Immature natural killer cell (primary cell): ENCODE data around the gene TMEM233. TPM values are rescaled to one million over a fixed set of nuclear protein-coding genes. Genes with fewer than 3 reads are reported as not detected.

Experiments
- DNase-seq, 3 donors: peaks; one replicate each; pipeline ENCODE4 v3.0.0; 2022; ENCODE audit warnings: mixed read lengths in 1 of 3
- H3K27ac Mint-ChIP-seq, 6 donors: one replicate each; pipeline ENCODE4 v1.8.0; 2020; ENCODE audit warnings: mixed read lengths in 6 of 6, mild to moderate bottlenecking in 5 of 6, inconsistent platforms in 4 of 6, moderate library complexity in 3 of 6
- H3K27me3 Mint-ChIP-seq, 3 donors: one replicate each; pipeline ENCODE4 v1.8.0; 2020 to 2021; ENCODE audit warnings: low read depth in 3 of 3, mild to moderate bottlenecking in 3 of 3, mixed read lengths in 3 of 3, moderate library complexity in 3 of 3, inconsistent platforms in 1 of 3
- H3K36me3 Mint-ChIP-seq, 3 donors: one replicate each; pipeline ENCODE4 v1.8.0; 2020; ENCODE audit warnings: mixed read lengths in 3 of 3, inconsistent platforms in 2 of 3, mild to moderate bottlenecking in 2 of 3
- H3K4me1 Mint-ChIP-seq, 2 donors: one replicate each; pipeline ENCODE4 v1.8.0; 2020; ENCODE audit warnings: inconsistent platforms in 2 of 2, mild to moderate bottlenecking in 2 of 2, mixed read lengths in 2 of 2, moderate library complexity in 1 of 2
- H3K4me3 Mint-ChIP-seq, 5 donors: one replicate each; pipeline ENCODE4 v1.8.0; 2020; ENCODE audit warnings: mild to moderate bottlenecking in 5 of 5, mixed read lengths in 5 of 5, inconsistent platforms in 3 of 5, moderate library complexity in 3 of 5
- H3K9me3 Mint-ChIP-seq, 6 donors: one replicate each; pipeline ENCODE4 v1.8.0; 2020; ENCODE audit warnings: mild to moderate bottlenecking in 6 of 6, mixed read lengths in 6 of 6, inconsistent platforms in 4 of 6, moderate library complexity in 3 of 6
- polyA plus RNA-seq, 3 donors: library from polyadenylated mRNA; unstranded; fragments of 300-500 nt; fragmentation: Illumina TruSeq; gene quantifications; one replicate each; pipeline ENCODE4 v1.2.3, GENCODE V29; 2021

The TMEM233 gene
- polyA plus RNA-seq, 3 donors from 2014 or later, result not detected

- no peak overlapping the region for H3K4me3 Mint-ChIP-seq
- H3K27ac Mint-ChIP-seq, result no peak overlapping the region
- peaks cover 2 to 16% (median 7%) of the 10 kb centered on the region in 3 donors for H3K27me3 Mint-ChIP-seq
- DNase-seq, result no peak
- H3K4me1 Mint-ChIP-seq, result no peaks in the 10 kb centered on the region
- no peaks in the 10 kb centered on the region for H3K36me3 Mint-ChIP-seq
- no peaks in the 10 kb centered on the region for H3K9me3 Mint-ChIP-seq
Observed at GRCh38 chr12:119620490-119620889, 26.9 kb downstream of the TMEM233 start.

GRCh38 chr12:119621878-119622277 is 28.3 kb downstream of the TMEM233 start:
- Mint-ChIP-seq H3K4me3 (no peak overlapping the region), H3K27me3 (peaks cover 7 to 12% (median 8%) of the 10 kb centered on the region in 3 donors), H3K27ac (no peak overlapping the region), H3K36me3 (no peaks in the 10 kb centered on the region), H3K9me3 (peaks cover 0 to 1% (median 0%) of the 10 kb centered on the region in 6 donors), H3K4me1 (no peaks in the 10 kb centered on the region)
- no peak for DNase-seq

GRCh38 chr12:119624966-119625365 is 31.4 kb downstream of the TMEM233 start:
- H3K27ac Mint-ChIP-seq, result no peak overlapping the region
- no peaks in the 10 kb centered on the region for H3K4me1 Mint-ChIP-seq
- H3K27me3 Mint-ChIP-seq, result peaks cover 9 to 13% (median 10%) of the 10 kb centered on the region in 3 donors
- H3K4me3 Mint-ChIP-seq, result no peak overlapping the region
- no peaks in the 10 kb centered on the region for H3K36me3 Mint-ChIP-seq
- no peak for DNase-seq
- peaks cover 0 to 3% (median 0%) of the 10 kb centered on the region in 6 donors for H3K9me3 Mint-ChIP-seq

- Mint-ChIP-seq H3K4me1 (no peaks in the 10 kb centered on the region), H3K36me3 (no peaks in the 10 kb centered on the region), H3K27me3 (peaks cover 9 to 11% (median 10%) of the 10 kb centered on the region in 3 donors), H3K4me3 (no peak overlapping the region), H3K9me3 (peaks cover 0 to 6% (median 0%) of the 10 kb centered on the region in 6 donors), H3K27ac (no peak overlapping the region)
- no peak for DNase-seq
Observed at GRCh38 chr12:119627019-119627643, 33.6 kb downstream of the TMEM233 start.

DNA sequence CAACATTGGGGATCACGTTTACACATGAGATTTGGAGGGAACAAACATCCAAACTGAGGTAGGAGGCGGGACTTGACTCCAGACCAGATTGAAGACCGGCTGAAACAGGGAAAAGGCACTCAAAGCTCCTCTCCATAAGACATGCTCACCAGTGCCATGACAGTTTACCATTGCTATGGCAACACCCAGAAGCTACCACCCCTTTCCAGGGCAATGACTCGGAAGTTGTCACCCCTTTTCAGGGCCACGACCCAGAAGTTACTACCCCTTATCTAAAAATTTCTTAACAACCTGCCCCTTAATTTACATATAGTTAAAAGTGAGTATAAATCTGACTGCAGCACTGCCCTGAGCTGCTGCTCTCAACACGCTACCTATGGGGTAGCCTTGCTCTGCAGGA is 34.1 kb downstream of the TMEM233 start:
- no peak overlapping the region for H3K27ac Mint-ChIP-seq
- no peaks in the 10 kb centered on the region for H3K36me3 Mint-ChIP-seq
- no peak overlapping the region for H3K4me3 Mint-ChIP-seq
- H3K4me1 Mint-ChIP-seq, result no peaks in the 10 kb centered on the region
- H3K9me3 Mint-ChIP-seq, result peaks cover 0 to 6% (median 0%) of the 10 kb centered on the region in 6 donors
- DNase-seq, result no peak
- peaks cover 7 to 13% (median 9%) of the 10 kb centered on the region in 3 donors for H3K27me3 Mint-ChIP-seq

DNA sequence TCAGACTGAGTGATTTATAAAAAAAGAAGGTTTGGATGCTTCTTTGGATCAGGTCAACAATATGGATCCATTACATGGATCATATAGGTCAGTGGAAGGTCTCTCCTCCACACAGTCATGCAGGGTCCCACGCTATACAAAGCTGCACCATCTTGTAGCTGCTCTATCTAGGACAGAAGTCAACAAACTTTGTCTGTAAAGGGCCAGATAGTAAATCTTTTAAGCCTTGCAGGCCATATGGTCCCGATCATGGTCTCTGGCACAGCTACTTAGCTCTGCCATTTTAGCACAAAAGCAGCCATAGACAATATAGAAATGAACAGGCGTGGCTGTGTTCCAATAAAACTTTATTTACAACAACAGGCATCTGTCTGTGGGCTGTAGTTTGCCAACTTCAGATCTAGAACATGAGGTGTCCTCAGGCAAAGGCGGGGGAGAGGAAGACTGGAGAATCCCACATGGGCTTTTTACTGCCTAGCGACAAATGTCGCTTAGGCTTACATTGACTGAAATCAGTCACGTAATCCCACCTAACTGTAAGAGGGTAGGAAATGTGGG is 36.7 kb downstream of the TMEM233 start:
- peaks cover 6 to 13% (median 7%) of the 10 kb centered on the region in 3 donors for H3K27me3 Mint-ChIP-seq
- H3K4me1 Mint-ChIP-seq, result no peaks in the 10 kb centered on the region

GRCh38 chr12:119630962-119631550 is 37.5 kb downstream of the TMEM233 start:
- H3K27ac Mint-ChIP-seq, result no peak overlapping the region
- no peak overlapping the region for H3K4me3 Mint-ChIP-seq
- peaks cover 7 to 10% (median 8%) of the 10 kb centered on the region in 3 donors for H3K27me3 Mint-ChIP-seq
- H3K36me3 Mint-ChIP-seq, result no peaks in the 10 kb centered on the region
- peaks cover 0 to 6% (median 0%) of the 10 kb centered on the region in 6 donors for H3K9me3 Mint-ChIP-seq
- no peaks in the 10 kb centered on the region for H3K4me1 Mint-ChIP-seq
- no peak for DNase-seq

More for the DNA sequence above, 36.7 kb downstream of the TMEM233 start:
- Mint-ChIP-seq H3K9me3 (peaks cover 0 to 6% (median 0%) of the 10 kb centered on the region in 6 donors), H3K36me3 (no peaks in the 10 kb centered on the region), H3K4me3 (no peak overlapping the region), H3K27ac (no peak overlapping the region)
- DNase-seq, result no peak

DNA sequence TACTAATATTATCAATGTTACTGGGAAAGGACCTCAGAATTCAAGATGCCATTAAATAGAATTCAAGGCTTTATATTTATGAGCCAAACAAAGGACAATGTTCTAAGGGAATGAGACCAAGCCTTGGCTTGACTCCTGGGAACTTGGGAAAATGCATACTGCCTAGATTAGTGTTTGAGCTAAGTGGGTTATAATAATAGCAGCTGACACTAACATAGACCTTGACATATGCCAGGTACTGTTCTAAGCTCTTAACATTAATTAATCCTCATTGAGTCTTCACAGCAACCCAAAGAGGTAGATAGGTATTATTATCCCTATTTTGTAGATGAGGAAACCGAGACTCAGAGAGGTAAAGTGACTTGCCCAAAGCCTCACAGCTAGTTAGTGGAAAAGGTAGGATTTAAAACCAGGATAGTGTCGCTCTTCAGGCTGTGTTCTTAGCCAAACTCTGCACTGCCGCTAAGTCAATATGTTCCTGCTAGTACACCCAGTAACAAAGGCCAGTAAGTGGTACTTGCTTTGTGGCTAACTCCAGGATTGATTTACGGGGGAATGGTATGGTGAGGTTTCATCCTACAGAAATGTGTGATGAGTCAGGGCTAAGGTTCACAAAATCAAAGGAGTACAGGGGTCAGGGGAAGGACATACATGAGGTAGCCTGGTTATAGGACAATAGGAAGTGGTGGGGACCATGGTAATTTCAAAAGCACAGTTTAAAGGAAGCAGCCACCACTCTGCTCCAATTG is 38.5 kb downstream of the TMEM233 start:
- H3K36me3 Mint-ChIP-seq, result no peaks in the 10 kb centered on the region
- H3K9me3 Mint-ChIP-seq, result peaks cover 0 to 6% (median 0%) of the 10 kb centered on the region in 6 donors
- no peak overlapping the region for H3K27ac Mint-ChIP-seq
- no peaks in the 10 kb centered on the region for H3K4me1 Mint-ChIP-seq
- no peak for DNase-seq
- no peak overlapping the region for H3K4me3 Mint-ChIP-seq
- H3K27me3 Mint-ChIP-seq, result peaks cover 7 to 9% (median 8%) of the 10 kb centered on the region in 3 donors

- Mint-ChIP-seq H3K9me3 (peaks cover 0 to 4% (median 0%) of the 10 kb centered on the region in 6 donors), H3K27ac (no peak overlapping the region), H3K36me3 (no peaks in the 10 kb centered on the region), H3K4me1 (no peaks in the 10 kb centered on the region), H3K4me3 (no peak overlapping the region), H3K27me3 (peaks cover 3 to 14% (median 8%) of the 10 kb centered on the region in 3 donors)
- DNase-seq, result no peak
Observed at GRCh38 chr12:119634743-119635142, 41.2 kb downstream of the TMEM233 start.

DNA sequence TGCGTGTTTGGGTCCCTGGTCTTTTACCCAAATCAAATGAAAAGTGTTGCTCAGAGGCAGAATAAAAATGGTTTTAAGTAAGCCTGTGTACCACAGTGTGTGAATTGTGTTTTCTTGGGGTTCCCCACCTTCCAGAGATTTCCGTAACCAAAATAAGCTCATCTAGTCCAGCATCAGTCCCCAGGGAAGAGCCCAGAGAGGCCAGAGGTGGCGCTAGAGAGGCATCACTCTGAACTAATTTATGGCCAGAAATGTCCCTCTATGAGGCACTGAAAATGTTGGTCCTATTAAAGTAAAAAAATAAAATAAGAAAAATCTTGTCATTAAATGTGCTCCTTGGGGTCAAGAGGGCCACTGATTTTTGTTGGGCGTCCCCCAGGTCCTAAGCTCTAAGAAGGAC is 49.4 kb downstream of the TMEM233 start:
- no peak for DNase-seq
- Mint-ChIP-seq H3K27ac (no peak overlapping the region), H3K9me3 (no peaks in the 10 kb centered on the region), H3K27me3 (peaks cover 1 to 8% (median 2%) of the 10 kb centered on the region in 3 donors), H3K4me1 (no peaks in the 10 kb centered on the region), H3K36me3 (no peaks in the 10 kb centered on the region), H3K4me3 (no peak overlapping the region)

- H3K4me3 Mint-ChIP-seq, result no peak overlapping the region
- no peaks in the 10 kb centered on the region for H3K36me3 Mint-ChIP-seq
- H3K27me3 Mint-ChIP-seq, result peaks cover 1 to 3% (median 2%) of the 10 kb centered on the region in 3 donors
- H3K27ac Mint-ChIP-seq, result peak overlapping the region in 1 of 6 donors; percentile 48
- DNase-seq, result no peak
- no peaks in the 10 kb centered on the region for H3K4me1 Mint-ChIP-seq
- H3K9me3 Mint-ChIP-seq, result no peaks in the 10 kb centered on the region
Observed at GRCh38 chr12:119644930-119645329, 51.4 kb downstream of the TMEM233 start.

DNA sequence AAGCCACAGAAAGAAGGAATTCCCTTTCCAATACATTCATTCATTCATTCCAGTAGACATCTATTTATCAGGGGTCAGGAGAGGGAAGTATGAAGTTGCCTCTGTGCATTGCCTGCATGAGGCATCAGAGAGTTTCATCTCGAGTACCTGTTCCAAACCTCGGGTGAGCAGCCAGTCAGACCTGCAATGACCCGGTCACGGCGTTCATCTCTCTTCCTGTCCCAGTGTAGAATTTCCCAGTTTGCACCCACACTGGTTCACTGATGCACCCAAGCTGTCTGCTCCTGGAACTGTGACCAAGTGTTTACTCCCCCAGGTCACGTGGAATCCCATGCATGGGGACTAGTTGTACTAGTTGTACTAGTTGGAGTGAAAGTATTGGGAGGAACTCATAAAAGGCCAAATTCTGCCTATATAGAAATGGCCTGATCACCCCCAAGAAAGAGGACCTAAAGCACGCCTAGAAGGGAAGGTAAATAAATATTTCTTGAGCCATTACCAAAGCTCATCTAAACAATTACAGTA is 52.0 kb downstream of the TMEM233 start:
- Mint-ChIP-seq H3K27me3 (peaks cover 1 to 5% (median 3%) of the 10 kb centered on the region in 3 donors), H3K9me3 (no peaks in the 10 kb centered on the region), H3K4me1 (no peaks in the 10 kb centered on the region), H3K36me3 (no peaks in the 10 kb centered on the region), H3K27ac (no peak overlapping the region), H3K4me3 (no peak overlapping the region)
- no peak for DNase-seq

- no peak overlapping the region for H3K27ac Mint-ChIP-seq
- H3K9me3 Mint-ChIP-seq, result peaks cover 4 to 22% (median 11%) of the 10 kb centered on the region in 6 donors
- peaks cover 3 to 10% (median 5%) of the 10 kb centered on the region in 3 donors for H3K27me3 Mint-ChIP-seq
- H3K36me3 Mint-ChIP-seq, result peaks cover 0 to 6% (median 0%) of the 10 kb centered on the region in 3 donors
- H3K4me3 Mint-ChIP-seq, result no peak overlapping the region
- DNase-seq, result peak in 1 of 3 donors; percentile 17
- no peaks in the 10 kb centered on the region for H3K4me1 Mint-ChIP-seq
Observed at GRCh38 chr12:119649202-119649808, 55.7 kb downstream of the TMEM233 start.
